Left kidney (tissue), 2 donors: ENCODE measurements around the gene CYB561A3. TPM values are rescaled to one million over a fixed set of nuclear protein-coding genes. Genes with fewer than 3 reads are reported as not detected.

Experiments
- DNase-seq: peaks from one replicate; pipeline ENCODE4 v3.0.0-alpha.2; 2013
- polyA plus RNA-seq: library from polyadenylated mRNA; unstranded; fragments of 120-200 nt; gene quantifications from one replicate; pipeline ENCODE4 v1.2.1, GENCODE V29; 2013; ENCODE audit not compliant: insufficient read length

The CYB561A3 gene
- polyA plus RNA-seq, 1 donor: 30.2 TPM

- DNase-seq: no peak
Observed at GRCh38 chr11:61345954-61346843, 15.5 kb downstream of the CYB561A3 start.

- no peak for DNase-seq
Observed at GRCh38 chr11:61345170-61345610, 16.5 kb downstream of the CYB561A3 start.

DNA sequence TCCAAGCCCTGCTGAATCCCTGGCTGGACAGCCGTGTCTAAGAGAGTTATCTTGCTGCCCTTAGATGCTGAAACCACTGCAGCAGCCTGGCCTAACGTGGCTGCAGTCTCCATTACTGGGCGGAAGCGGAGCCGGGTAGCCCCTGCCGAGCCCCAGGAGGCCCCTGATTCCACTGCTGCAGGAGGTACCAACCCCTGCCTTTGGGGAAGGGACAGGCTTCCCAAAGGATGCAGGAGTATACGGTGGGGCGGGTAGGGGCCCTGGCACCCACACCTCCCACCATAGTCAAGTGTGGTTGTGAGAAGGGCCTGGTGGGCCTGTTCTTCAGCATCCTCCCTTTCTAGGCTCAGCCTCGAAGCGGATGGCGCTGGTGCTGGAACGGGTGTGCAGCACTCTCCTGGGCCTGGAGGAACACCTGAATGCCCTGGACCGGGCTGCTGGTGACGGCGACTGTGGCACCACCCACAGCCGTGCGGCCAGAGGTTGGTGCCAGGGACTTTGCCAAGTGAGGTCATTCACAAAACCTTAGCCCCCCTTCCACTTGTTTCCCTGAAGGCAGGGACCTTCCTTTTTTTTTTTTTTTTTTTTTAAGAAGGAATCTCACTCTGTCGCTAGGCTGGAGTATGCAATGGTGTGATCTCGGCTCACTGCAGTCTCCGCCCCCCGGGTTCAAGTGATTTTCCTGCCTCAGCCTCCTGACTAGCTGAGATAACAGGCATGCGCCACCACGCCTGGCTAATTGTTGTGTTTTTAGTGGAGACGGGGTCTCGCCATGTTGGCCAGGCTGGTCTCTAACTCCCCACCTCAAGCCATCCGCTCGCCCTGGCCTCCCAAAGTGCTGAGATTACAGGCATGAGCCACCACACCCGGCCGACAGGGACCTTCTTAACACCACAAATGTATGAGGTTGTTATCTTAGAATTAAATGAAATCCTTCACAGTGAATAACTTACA, 17.6 kb downstream of the CYB561A3 start:
- DNase-seq: no peak

DNA sequence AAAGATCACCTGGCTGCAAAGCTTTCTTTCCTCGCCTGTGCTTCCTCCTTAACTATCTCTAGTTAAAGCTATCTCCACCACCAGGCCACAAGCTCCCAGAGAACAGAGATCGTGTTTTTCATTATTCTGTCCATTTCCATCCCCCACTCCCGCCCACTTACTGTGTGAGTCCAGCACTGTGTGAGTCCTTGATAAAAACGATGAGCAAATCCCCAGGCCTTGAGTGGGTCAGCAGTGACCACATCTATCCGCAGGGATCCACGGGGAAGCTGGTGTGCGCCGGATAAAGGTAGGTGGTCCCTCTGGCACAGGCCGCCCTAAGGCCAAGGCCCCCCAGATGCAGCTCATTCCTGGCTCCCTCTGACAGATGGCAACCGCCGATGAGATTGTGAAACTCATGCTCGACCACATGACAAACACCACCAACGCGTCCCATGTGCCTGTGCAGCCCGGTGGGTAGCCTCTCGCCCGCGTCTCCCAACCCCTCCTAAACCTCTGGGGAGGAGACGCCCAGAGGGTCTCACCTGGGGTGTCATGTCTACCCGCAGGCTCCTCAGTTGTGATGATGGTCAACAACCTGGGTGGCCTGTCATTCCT, 19.4 kb downstream of the CYB561A3 start:
- DNase-seq: no peak

DNA sequence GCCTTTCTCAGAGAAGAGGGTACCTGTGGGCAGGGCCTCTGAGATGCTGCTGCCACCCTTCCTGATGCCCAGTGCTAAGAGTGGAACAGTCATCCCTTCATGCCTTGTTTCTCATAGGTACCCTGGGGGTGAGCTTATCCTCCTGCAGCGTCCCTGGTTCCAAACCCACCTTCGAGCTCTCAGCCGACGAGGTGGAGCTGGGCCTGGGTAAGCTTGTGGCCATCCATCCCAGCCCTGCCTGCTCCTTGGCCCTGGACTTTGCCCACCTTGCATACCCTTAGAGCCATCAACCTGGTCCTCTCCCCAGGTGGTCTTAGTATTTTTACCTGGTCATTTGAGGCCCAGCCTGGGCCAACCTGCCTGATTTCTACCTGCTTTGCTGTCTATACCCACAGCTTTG, 20.0 kb downstream of the CYB561A3 start:
- DNase-seq: no peak

GRCh38 chr11:61340979-61341378, 20.7 kb downstream of the CYB561A3 start:
- DNase-seq: no peak

DNA sequence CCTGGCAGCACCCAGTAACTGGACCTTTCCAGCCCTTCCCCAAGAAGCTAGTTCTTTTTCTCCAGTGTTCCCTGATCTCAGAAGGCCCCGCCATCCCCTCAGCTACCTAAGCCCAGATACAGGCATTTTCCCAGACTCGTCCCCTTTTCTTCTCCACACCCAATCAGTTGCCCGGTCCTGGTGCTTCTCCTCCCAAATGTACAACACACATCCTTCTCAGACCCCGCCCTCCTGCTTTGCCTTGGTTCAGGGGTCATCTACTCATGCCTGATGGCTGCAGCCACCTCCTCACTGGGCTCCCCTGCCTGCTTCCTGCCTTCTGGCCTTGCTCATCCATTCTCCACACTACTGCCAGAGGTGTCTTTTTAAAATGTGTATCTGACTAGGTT, 22.2 kb downstream of the CYB561A3 start:
- no peak for DNase-seq

DNA sequence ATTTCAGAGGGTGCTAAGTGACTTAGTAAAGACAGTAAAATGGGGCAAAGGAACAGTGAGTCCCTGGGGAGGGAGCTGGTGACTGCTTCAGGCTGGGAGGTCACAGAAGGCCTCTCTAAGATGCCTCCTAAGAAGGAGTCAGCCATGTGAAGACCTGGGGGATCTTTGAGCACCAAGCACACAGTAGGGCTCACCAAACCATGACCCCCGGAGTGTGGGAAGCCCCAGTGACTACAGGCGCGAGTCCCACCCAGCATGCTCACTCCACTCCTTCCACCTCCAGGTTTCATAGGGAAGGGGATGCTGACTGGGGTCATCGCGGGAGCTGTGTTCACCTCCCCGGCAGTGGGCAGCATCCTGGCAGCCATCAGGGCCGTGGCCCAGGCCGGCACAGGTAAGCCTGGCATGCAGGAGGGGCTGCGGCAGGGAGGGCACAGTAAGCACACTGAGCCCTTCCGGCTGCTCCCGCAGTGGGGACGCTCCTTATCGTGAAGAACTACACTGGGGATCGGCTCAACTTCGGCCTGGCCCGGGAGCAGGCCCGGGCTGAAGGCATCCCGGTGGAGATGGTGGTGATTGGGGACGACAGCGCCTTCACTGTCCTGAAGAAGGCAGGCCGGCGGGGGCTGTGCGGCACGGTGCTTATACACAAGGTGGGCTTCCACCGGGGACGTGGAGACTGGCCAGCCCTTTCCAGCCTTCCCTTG, 22.7 kb downstream of the CYB561A3 start:
- no peak for DNase-seq

- DNase-seq: no peak
Observed at GRCh38 chr11:61337706-61338470, 23.8 kb downstream of the CYB561A3 start.

- peak; percentile 77 for DNase-seq
Observed at GRCh38 chr11:61336171-61336935, 25.3 kb downstream of the CYB561A3 start.

- no peak for DNase-seq
Observed at GRCh38 chr11:61335355-61335710, 26.3 kb downstream of the CYB561A3 start.

DNA sequence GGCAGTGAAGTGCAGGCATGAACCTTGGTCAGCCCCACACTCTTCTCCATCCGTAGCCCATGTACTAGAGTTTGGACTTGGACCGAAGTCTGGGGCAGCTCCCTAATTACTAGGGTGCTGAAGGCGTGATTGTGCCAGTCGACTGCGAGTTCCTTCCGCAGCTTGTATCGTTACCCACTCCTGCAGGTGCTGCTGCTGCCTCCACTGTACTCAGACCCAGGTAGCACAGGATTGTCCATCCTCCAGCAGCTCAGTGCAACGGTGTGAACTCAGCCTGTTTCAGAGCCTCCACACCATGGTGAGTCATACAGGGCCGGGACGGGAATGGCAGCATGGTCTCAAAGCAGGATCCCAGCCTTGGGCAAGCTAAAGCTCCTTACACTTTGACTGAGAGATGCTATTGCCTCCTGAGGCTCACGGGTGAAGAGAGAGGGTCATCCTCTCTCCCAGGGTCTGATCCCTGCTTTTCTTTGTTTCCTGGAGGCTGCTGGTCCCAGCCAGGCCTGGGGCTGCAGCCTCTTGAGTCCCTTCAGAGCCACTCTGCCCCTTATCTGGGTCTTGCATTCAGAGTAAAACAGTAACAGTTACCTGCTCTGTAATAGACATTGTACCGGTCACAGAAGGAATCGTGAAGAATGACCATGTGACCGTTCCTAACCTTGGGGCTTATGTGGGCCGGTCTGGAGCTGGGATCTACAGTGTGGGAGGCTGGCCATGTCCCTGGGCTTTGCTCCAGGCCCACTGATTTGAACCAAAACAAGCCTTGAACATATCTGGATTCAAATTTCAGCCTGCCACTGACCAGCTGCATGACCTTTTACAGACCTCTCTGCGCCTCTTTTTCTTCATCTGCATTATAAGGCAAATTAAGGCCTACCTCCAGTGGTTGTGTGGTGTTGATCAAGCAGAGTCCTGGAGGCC, 27.0 kb downstream of the CYB561A3 start:
- no peak for DNase-seq

DNA sequence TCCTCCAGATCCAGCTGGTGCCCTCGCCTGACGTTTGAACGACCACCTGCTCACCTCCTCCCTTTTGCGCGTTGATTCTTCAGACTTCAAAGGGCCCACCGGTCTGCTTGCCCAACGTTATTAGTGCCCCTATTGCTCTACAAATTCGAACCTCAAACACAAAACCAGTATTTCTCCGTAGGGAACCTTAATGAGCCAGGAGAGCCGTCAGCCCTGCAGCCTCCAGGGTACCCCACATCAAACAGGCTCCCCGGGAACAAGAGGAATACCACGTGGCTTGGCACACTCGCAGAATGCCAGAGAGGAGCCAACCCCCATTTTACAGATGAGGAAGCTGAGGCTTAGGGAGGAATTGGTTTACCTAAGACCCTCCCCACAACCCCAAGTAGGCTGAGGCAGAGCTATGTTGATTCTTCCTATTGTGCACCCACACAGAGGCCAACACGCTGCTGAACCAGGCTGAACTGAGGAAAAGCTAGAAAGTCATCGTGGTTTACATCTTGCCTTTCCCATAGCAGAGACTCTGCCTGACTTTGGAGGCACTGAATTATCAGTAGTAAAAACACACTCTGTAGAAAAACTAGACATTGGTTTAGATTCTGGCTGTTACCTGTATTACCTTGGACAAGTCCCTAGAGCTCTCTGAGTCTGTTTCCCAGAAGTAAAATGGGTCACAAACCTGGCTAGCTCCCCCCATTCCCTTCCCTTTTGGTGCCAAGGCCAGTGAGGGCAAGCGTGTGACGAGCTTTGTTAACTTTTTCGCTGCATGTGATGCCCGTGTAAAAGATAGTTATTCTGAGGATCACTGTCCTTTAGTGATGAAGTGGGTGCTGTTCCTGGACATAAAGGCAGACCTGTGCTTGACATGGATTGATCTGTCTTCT, 27.9 kb downstream of the CYB561A3 start:
- no peak for DNase-seq

- peak; percentile 94 for DNase-seq
Observed at GRCh38 chr11:61332797-61333549, 28.7 kb downstream of the CYB561A3 start, which contains the start of the genes DDB1 and TKFC. DDB1 (minus strand) TSS chr11:61333105; CDS start chr11:61332968, 137 bp downstream. TKFC (plus strand) TSS chr11:61333228; CDS start chr11:61334729, 1,501 bp downstream.

- peak; percentile 6 for DNase-seq
Observed at GRCh38 chr11:61332281-61332796, 29.3 kb downstream of the CYB561A3 start.

GRCh38 chr11:61331651-61332050, 30.0 kb downstream of the CYB561A3 start:
- no peak for DNase-seq

GRCh38 chr11:61329871-61330270, 31.8 kb downstream of the CYB561A3 start:
- no peak for DNase-seq
